HL-60 (cell line): ENCODE data around the gene PDIA4.

ENCODE experiments used
- POLR2AphosphoS5 ChIP-seq: IDR thresholded peaks from 2 replicates; pipeline ENCODE4 v1.6.1; 2012; ENCODE audit warnings: low read depth
- REST ChIP-seq: IDR thresholded peaks from 2 replicates; pipeline ENCODE4 v1.6.1; 2012; ENCODE audit warnings: low read depth; ENCODE audit not compliant: insufficient replicate concordance
- TF ChIP-seq, protein P1 (sequence below): IDR thresholded peaks from one replicate; pipeline ENCODE4 v1.5.1; 2011; ENCODE audit warnings: low read length, control low read depth, inconsistent platforms; ENCODE audit not compliant: insufficient read depth

GRCh38 chr7:148993193-148993592 lies 35.1 kb downstream of the PDIA4 start:
- TF ChIP-seq POLR2AphosphoS5 (no peak), REST (no peak)
- TF ChIP-seq, protein P1, sequence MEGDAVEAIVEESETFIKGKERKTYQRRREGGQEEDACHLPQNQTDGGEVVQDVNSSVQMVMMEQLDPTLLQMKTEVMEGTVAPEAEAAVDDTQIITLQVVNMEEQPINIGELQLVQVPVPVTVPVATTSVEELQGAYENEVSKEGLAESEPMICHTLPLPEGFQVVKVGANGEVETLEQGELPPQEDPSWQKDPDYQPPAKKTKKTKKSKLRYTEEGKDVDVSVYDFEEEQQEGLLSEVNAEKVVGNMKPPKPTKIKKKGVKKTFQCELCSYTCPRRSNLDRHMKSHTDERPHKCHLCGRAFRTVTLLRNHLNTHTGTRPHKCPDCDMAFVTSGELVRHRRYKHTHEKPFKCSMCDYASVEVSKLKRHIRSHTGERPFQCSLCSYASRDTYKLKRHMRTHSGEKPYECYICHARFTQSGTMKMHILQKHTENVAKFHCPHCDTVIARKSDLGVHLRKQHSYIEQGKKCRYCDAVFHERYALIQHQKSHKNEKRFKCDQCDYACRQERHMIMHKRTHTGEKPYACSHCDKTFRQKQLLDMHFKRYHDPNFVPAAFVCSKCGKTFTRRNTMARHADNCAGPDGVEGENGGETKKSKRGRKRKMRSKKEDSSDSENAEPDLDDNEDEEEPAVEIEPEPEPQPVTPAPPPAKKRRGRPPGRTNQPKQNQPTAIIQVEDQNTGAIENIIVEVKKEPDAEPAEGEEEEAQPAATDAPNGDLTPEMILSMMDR, result no peak
